Measurements from ENCODE around the gene GNG2.

The GNG2 gene

GRCh38 chr14:52015411-52016030 is 155.1 kb downstream of the GNG2 start:
- H3K27me3 ChIP-seq (ENCODE audit: insufficient read depth, low read length, poor library complexity): no peaks in the 10 kb centered on the region
- no peaks in the 10 kb centered on the region for H3K9me3 ChIP-seq (ENCODE audit: insufficient read depth, low read length, severe bottlenecking)
- peaks cover 63% of the 10 kb centered on the region for H3K4me1 ChIP-seq (ENCODE audit: insufficient read depth, low read length)
- H4K20me1 ChIP-seq (ENCODE audit: insufficient read depth, low read length): no peaks in the 10 kb centered on the region
- H2AFZ ChIP-seq (ENCODE audit: low read depth, low read length): no peak overlapping the region
- H3K79me2 ChIP-seq (ENCODE audit: insufficient read depth, low read length): 0 out of 2 replicates have a peak, but pooled peaks cover 3% of the 10 kb centered on the region
- peaks cover 27% of the 10 kb centered on the region for H3K36me3 ChIP-seq (ENCODE audit: insufficient read depth, low read length)
- no peak overlapping the region for H3K9ac ChIP-seq (ENCODE audit: low read depth, low read length)
- no peak for TF ChIP-seq EZH2 (IDR thresholded peaks at IDR 0.05; ENCODE audit: borderline replicate concordance, low read depth, low read length, severe bottlenecking)
- TF ChIP-seq CTCF (IDR thresholded peaks at IDR 0.05; ENCODE audit: borderline replicate concordance, extremely low read depth, low read length, poor library complexity, severe bottlenecking): peak; percentile 59
- ATAC-seq (ENCODE audit: insufficient read depth, low read depth) (peak; percentile 30; the same call in 1 of the 3 replicates), DNase-seq (no peak)
- H3K4me2 ChIP-seq (ENCODE audit: insufficient read depth, low read length): no peak overlapping the region
- H3K27ac ChIP-seq (ENCODE audit: low read length): peak overlapping the region; percentile 52
- H3K4me3 ChIP-seq (ENCODE audit: low read depth in 1 of 2, low read length in 2 of 2): no peak overlapping the region

GRCh38 chr14:52018252-52018651 is 157.8 kb downstream of the GNG2 start:
- Histone ChIP-seq H3K4me2 (ENCODE audit: insufficient read depth, low read length) (no peak overlapping the region), H3K27me3 (ENCODE audit: insufficient read depth, low read length, poor library complexity) (no peaks in the 10 kb centered on the region), H3K9ac (ENCODE audit: low read depth, low read length) (no peak overlapping the region), H3K9me3 (ENCODE audit: insufficient read depth, low read length, severe bottlenecking) (no peaks in the 10 kb centered on the region), H3K36me3 (ENCODE audit: insufficient read depth, low read length) (peaks cover 8% of the 10 kb centered on the region), H3K4me1 (ENCODE audit: insufficient read depth, low read length) (peaks cover 91% of the 10 kb centered on the region), H3K4me3 (ENCODE audit: low read depth in 1 of 2, low read length in 2 of 2) (no peak overlapping the region), H3K27ac (ENCODE audit: low read length) (peak overlapping the region; percentile 99), H3K79me2 (ENCODE audit: insufficient read depth, low read length) (0 out of 2 replicates have a peak, but pooled peaks cover 3% of the 10 kb centered on the region), H2AFZ (ENCODE audit: low read depth, low read length) (no peak overlapping the region), H4K20me1 (ENCODE audit: insufficient read depth, low read length) (no peaks in the 10 kb centered on the region)
- TF ChIP-seq CTCF (IDR thresholded peaks at IDR 0.05; ENCODE audit: borderline replicate concordance, extremely low read depth, low read length, poor library complexity, severe bottlenecking) (no peak), EZH2 (IDR thresholded peaks at IDR 0.05; ENCODE audit: borderline replicate concordance, low read depth, low read length, severe bottlenecking) (no peak)
- DNase-seq (peak; percentile 41), ATAC-seq (ENCODE audit: insufficient read depth, low read depth) (peak; percentile 36; the same call in 1 of the 3 replicates)

- DNase-seq (no peak), ATAC-seq (ENCODE audit: insufficient read depth, low read depth) (no peak)
- Histone ChIP-seq H3K9me3 (ENCODE audit: insufficient read depth, low read length, severe bottlenecking) (no peaks in the 10 kb centered on the region), H3K4me1 (ENCODE audit: insufficient read depth, low read length) (peaks cover 86% of the 10 kb centered on the region), H3K27me3 (ENCODE audit: insufficient read depth, low read length, poor library complexity) (no peaks in the 10 kb centered on the region), H4K20me1 (ENCODE audit: insufficient read depth, low read length) (no peaks in the 10 kb centered on the region), H3K4me2 (ENCODE audit: insufficient read depth, low read length) (0 out of 2 replicates have a peak overlapping the region, but pooled peaks have one; percentile 2), H2AFZ (ENCODE audit: low read depth, low read length) (no peak overlapping the region), H3K36me3 (ENCODE audit: insufficient read depth, low read length) (peaks cover 8% of the 10 kb centered on the region), H3K27ac (ENCODE audit: low read length) (peak overlapping the region; percentile 99), H3K79me2 (ENCODE audit: insufficient read depth, low read length) (0 out of 2 replicates have a peak, but pooled peaks cover 3% of the 10 kb centered on the region), H3K4me3 (ENCODE audit: low read depth in 1 of 2, low read length in 2 of 2) (no peak overlapping the region), H3K9ac (ENCODE audit: low read depth, low read length) (peak overlapping the region; percentile 22; the same call in 1 of the 2 replicates)
- TF ChIP-seq CTCF (IDR thresholded peaks at IDR 0.05; ENCODE audit: borderline replicate concordance, extremely low read depth, low read length, poor library complexity, severe bottlenecking) (no peak), EZH2 (IDR thresholded peaks at IDR 0.05; ENCODE audit: borderline replicate concordance, low read depth, low read length, severe bottlenecking) (no peak)
Observed at GRCh38 chr14:52018970-52019369, 158.6 kb downstream of the GNG2 start.
